Mesendoderm (in vitro differentiated cells): ENCODE data around the gene MYO18B. TPM values are rescaled to one million over a fixed set of nuclear protein-coding genes. Genes with fewer than 3 reads are reported as not detected.

Experiments used
- DNase-seq: peaks from one replicate; pipeline ENCODE4 v3.0.0; 2013
- H2AK5ac ChIP-seq: 2 replicates; pipeline ENCODE4 v1.6.1; 2013; ENCODE audit warnings: low read length, inconsistent platforms
- H2BK120ac ChIP-seq: 2 replicates; pipeline ENCODE4 v1.6.1; 2013; ENCODE audit warnings: low read depth, mild to moderate bottlenecking, low read length, moderate library complexity, mixed read lengths
- H2BK15ac ChIP-seq: replicated peaks from 2 replicates; pipeline ENCODE4 v1.6.1; 2013; ENCODE audit warnings: low read depth, mild to moderate bottlenecking, moderate library complexity
- H2BK5ac ChIP-seq: 2 replicates; pipeline ENCODE4 v1.6.1; 2013; ENCODE audit warnings: low read length, inconsistent platforms
- H3K18ac ChIP-seq: 2 replicates; pipeline ENCODE4 v1.6.1; 2013; ENCODE audit warnings: mild to moderate bottlenecking, low read length, mixed read lengths
- H3K23ac ChIP-seq: one replicate; pipeline ENCODE4 v1.6.1; 2013; ENCODE audit warnings: low read length
- H3K27ac ChIP-seq: 2 replicates; pipeline ENCODE4 v1.5.1; 2013; ENCODE audit warnings: low read depth, mild to moderate bottlenecking, inconsistent platforms, low read length, moderate library complexity
- H3K27me3 ChIP-seq: 2 replicates; pipeline ENCODE4 v1.6.1; 2013; ENCODE audit warnings: low read length, control low read depth, mild to moderate bottlenecking, inconsistent platforms; ENCODE audit not compliant: insufficient read depth, poor library complexity
- H3K36me3 ChIP-seq: 2 replicates; pipeline ENCODE4 v1.6.1; 2013; ENCODE audit warnings: low read length, inconsistent platforms; ENCODE audit not compliant: control insufficient read depth, insufficient read depth
- H3K4ac ChIP-seq: one replicate; pipeline ENCODE4 v1.6.1; 2013; ENCODE audit warnings: low read depth, mild to moderate bottlenecking, low read length, moderate library complexity
- H3K4me1 ChIP-seq: 2 replicates; pipeline ENCODE4 v1.6.1; 2013; ENCODE audit warnings: low read depth, low read length, inconsistent platforms; ENCODE audit not compliant: control insufficient read depth
- H3K4me2 ChIP-seq: 2 replicates; pipeline ENCODE4 v1.6.1; 2013; ENCODE audit warnings: low read length
- H3K4me3 ChIP-seq: 2 replicates; pipeline ENCODE4 v1.5.1; 2013; ENCODE audit warnings: mild to moderate bottlenecking, low read length
- H3K56ac ChIP-seq: one replicate; pipeline ENCODE4 v1.6.1; 2013; ENCODE audit warnings: low read length
- H3K79me1 ChIP-seq: 2 replicates; pipeline ENCODE4 v1.6.1; 2013; ENCODE audit warnings: low read length, inconsistent platforms
- H3K79me2 ChIP-seq: 2 replicates; pipeline ENCODE4 v1.6.1; 2013; ENCODE audit warnings: mild to moderate bottlenecking, low read length; ENCODE audit not compliant: control insufficient read depth, insufficient read depth
- H3K9ac ChIP-seq: 2 replicates; pipeline ENCODE4 v1.6.1; 2013; ENCODE audit warnings: low read length, inconsistent platforms
- H4K5ac ChIP-seq: one replicate; pipeline ENCODE4 v1.6.1; 2013; ENCODE audit warnings: low read length
- H4K8ac ChIP-seq: one replicate; pipeline ENCODE4 v1.6.1; 2013; ENCODE audit warnings: low read depth, mild to moderate bottlenecking, control low read depth, low read length, moderate library complexity
- WGBS: extraction: QIAGEN DNeasy Blood & Tissue Kit; methylation state at CpG from one replicate; pipeline ENCODE4 v1.1.7; 2013; ENCODE audit warnings: low lambda C conversion rate, missing lambda C conversion rate; ENCODE audit not compliant: insufficient coverage; ENCODE audit errors: extremely low coverage; 5-methylcytosine and 5-hydroxymethylcytosine counted together
- small RNA-seq: library from polyadenylated mRNA; stranded (forward); fragments of <200 nt; extraction: miRNeasy Mini kit (QIAGEN cat#:217004); gene quantifications from one replicate; pipeline ENCODE3, GENCODE V24; 2013; ENCODE audit not compliant: insufficient read depth

Gene MYO18B

DNA sequence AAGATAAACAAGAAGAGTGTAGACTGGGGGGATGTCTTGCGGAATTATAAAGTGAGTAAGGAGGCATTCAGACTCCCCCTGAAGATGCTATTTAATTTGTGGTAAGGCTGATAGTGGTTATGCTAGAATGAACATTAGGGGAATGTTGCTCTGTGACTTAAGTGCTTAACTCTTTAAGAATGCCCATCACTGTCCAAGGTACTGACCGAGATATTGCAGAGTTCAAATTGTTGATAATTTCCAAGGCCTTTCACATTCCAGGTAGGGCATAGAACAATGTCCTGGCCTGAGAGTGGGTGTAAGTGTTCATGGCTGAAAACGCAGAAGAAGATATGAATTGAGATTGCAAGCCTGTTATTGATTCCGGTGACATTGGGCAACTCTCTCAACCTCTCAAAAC lies 337.0 kb downstream of the MYO18B start:
- Histone ChIP-seq H3K4me1 (no peaks in the 10 kb centered on the region), H2BK5ac (no peak overlapping the region), H3K4me3 (no peak overlapping the region)

More for the DNA sequence above, 337.0 kb downstream of the MYO18B start:
- no peak overlapping the region for H3K9ac ChIP-seq
- no peak overlapping the region for H2BK120ac ChIP-seq
- no peak overlapping the region for H3K23ac ChIP-seq
- H3K27ac ChIP-seq, result no peak overlapping the region
- H4K8ac ChIP-seq, result no peak overlapping the region
- no peak overlapping the region for H2BK15ac ChIP-seq
- H3K36me3 ChIP-seq, result no peaks in the 10 kb centered on the region
- no peak overlapping the region for H3K4me2 ChIP-seq
- no peak overlapping the region for H2AK5ac ChIP-seq
- no CpG with 5 or more reads among the region's 4 CpGs for WGBS
- no peak overlapping the region for H4K5ac ChIP-seq
- no peak overlapping the region for H3K56ac ChIP-seq
- DNase-seq, result peak; percentile 21
- H3K4ac ChIP-seq, result no peak overlapping the region
- H3K79me2 ChIP-seq, result no peaks in the 10 kb centered on the region
- H3K18ac ChIP-seq, result no peak overlapping the region
- no peaks in the 10 kb centered on the region for H3K79me1 ChIP-seq
- H3K27me3 ChIP-seq, result no peaks in the 10 kb centered on the region

Small RNA genes within 50 kb of the gene (small RNA-seq; reads per million reads assigned to genes)
- gene RN7SKP169, result not detected
- not detected for gene RNA5SP494
- not detected for gene Z98949.2
